Measurements from ENCODE around the gene COL17A1. TPM values are rescaled to one million over a fixed set of nuclear protein-coding genes. Genes with fewer than 3 reads are reported as not detected.

The COL17A1 gene
- total and polyA plus RNA-seq, 2 of the 13 experiments (the other 11 are each of a cell fraction or from before 2014, with no cell fraction given): 0.03 TPM; not detected in 1

DNA sequence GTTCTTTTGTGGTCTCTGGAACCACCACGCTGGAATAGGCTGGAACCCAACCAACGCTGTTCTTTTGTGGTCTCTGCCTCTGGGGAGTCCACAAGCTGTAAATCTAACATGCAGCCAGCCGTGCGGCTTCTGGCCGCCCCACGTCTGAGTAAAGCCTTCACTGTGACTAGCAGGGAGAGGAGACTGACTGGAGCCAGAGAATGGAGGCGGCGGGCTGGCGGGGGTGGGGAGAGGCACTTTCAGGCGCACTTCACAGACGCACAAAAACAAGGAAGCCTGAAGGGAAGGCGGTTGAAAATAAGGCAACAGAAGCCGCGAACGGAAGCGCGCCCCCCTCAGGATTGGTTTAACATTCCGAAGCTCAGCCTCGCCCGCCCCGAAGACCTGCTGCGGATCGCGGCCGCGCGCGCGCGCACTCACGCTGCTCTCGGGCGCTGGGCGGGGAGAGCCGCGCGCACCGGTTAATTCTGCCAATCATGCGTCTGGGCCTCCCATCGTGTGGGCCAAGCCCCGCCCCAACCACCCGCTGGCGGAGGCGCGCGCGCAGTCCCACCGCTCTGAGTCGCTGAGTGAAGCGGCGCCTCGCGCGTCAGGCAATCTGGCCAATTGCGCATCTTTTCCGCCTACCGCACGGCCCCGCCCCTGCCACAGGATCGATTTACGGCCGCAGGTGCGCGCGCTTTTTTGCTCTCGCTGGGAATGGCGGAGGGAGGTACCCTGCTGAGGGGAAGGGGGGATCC lies 36.0 kb upstream of the COL17A1 start, which contains the start of gene SFR1 (continued):
- TF ChIP-seq, protein P1, sequence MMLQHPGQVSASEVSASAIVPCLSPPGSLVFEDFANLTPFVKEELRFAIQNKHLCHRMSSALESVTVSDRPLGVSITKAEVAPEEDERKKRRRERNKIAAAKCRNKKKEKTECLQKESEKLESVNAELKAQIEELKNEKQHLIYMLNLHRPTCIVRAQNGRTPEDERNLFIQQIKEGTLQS (CRISPR knock-in tag; IDR thresholded peaks at IDR 0.05): no peak
- TF ChIP-seq, protein P2, sequence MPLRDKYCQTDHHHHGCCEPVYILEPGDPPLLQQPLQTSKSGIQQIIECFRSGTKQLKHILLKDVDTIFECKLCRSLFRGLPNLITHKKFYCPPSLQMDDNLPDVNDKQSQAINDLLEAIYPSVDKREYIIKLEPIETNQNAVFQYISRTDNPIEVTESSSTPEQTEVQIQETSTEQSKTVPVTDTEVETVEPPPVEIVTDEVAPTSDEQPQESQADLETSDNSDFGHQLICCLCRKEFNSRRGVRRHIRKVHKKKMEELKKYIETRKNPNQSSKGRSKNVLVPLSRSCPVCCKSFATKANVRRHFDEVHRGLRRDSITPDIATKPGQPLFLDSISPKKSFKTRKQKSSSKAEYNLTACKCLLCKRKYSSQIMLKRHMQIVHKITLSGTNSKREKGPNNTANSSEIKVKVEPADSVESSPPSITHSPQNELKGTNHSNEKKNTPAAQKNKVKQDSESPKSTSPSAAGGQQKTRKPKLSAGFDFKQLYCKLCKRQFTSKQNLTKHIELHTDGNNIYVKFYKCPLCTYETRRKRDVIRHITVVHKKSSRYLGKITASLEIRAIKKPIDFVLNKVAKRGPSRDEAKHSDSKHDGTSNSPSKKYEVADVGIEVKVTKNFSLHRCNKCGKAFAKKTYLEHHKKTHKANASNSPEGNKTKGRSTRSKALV (CRISPR knock-in tag; IDR thresholded peaks at IDR 0.05): no peak
- TF ChIP-seq MIER3 (CRISPR knock-in tag; IDR thresholded peaks at IDR 0.05; ENCODE audit: borderline replicate concordance) (peak; percentile 66; the same call in 1 of the 2 replicates), POLR2A (IDR thresholded peaks at IDR 0.05; ENCODE audit: insufficient read depth in 1 of 2, low read depth in 2 of 2, low read length in 2 of 2) (peak; percentile 71 to 92), GATA4 (IDR thresholded peaks at IDR 0.05; ENCODE audit: borderline replicate concordance, low read depth) (0 out of 2 replicates have a peak, but pooled peaks have one; percentile 57), ZNF615 (CRISPR knock-in tag; IDR thresholded peaks at IDR 0.05; ENCODE audit: borderline replicate concordance) (no peak), HDAC6 (IDR thresholded peaks at IDR 0.05; ENCODE audit: low read depth, low read length) (no peak), ZNF337 (CRISPR knock-in tag; IDR thresholded peaks at IDR 0.05; ENCODE audit: borderline replicate concordance, low read depth) (no peak), ARNT2 (CRISPR knock-in tag; IDR thresholded peaks at IDR 0.05; ENCODE audit: low read depth) (peak; percentile 86), ZNF205 (CRISPR knock-in tag; IDR thresholded peaks at IDR 0.05) (no peak), KLF15 (CRISPR knock-in tag; IDR thresholded peaks at IDR 0.05; ENCODE audit: borderline replicate concordance) (no peak), MAFG (CRISPR knock-in tag; IDR thresholded peaks at IDR 0.05) (no peak), SAFB2 (CRISPR knock-in tag; IDR thresholded peaks at IDR 0.05; ENCODE audit: borderline replicate concordance, low read depth) (peak; percentile 74; the same call in 1 of the 2 replicates), ZNF333 (CRISPR knock-in tag; IDR thresholded peaks at IDR 0.05; ENCODE audit: borderline replicate concordance) (0 out of 2 replicates have a peak, but pooled peaks have one; percentile 30)
- TF ChIP-seq, protein P3, sequence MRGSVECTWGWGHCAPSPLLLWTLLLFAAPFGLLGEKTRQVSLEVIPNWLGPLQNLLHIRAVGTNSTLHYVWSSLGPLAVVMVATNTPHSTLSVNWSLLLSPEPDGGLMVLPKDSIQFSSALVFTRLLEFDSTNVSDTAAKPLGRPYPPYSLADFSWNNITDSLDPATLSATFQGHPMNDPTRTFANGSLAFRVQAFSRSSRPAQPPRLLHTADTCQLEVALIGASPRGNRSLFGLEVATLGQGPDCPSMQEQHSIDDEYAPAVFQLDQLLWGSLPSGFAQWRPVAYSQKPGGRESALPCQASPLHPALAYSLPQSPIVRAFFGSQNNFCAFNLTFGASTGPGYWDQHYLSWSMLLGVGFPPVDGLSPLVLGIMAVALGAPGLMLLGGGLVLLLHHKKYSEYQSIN (CRISPR knock-in tag; IDR thresholded peaks at IDR 0.05; ENCODE audit: borderline replicate concordance): no peak
- TF ChIP-seq, protein P4, sequence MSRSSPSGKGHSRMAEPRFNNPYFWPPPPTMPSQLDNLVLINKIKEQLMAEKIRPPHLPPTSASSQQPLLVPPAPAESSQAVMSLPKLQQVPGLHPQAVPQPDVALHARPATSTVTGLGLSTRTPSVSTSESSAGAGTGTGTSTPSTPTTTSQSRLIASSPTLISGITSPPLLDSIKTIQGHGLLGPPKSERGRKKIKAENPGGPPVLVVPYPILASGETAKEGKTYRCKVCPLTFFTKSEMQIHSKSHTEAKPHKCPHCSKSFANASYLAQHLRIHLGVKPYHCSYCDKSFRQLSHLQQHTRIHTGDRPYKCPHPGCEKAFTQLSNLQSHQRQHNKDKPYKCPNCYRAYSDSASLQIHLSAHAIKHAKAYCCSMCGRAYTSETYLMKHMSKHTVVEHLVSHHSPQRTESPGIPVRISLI (CRISPR knock-in tag; IDR thresholded peaks at IDR 0.05; ENCODE audit: borderline replicate concordance): no peak
- TF ChIP-seq, protein P5, sequence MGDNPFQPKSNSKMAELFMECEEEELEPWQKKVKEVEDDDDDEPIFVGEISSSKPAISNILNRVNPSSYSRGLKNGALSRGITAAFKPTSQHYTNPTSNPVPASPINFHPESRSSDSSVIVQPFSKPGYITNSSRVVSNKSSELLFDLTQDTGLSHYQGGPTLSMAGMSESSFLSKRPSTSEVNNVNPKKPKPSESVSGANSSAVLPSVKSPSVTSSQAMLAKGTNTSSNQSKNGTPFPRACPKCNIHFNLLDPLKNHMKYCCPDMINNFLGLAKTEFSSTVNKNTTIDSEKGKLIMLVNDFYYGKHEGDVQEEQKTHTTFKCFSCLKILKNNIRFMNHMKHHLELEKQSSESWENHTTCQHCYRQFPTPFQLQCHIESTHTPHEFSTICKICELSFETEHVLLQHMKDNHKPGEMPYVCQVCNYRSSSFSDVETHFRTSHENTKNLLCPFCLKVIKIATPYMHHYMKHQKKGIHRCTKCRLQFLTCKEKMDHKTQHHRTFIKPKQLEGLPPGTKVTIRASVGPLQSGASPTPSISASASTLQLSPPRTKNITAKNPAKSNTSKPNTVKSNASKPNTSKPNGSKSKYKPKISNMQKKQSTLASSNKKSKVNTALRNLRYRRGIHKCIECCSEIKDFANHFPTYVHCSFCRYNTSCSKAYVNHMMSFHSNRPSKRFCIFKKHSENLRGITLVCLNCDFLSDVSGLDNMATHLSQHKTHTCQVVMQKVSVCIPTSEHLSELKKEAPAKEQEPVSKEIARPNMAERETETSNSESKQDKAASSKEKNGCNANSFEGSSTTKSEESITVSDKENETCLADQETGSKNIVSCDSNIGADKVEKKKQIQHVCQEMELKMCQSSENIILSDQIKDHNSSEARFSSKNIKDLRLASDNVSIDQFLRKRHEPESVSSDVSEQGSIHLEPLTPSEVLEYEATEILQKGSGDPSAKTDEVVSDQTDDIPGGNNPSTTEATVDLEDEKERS (CRISPR knock-in tag; IDR thresholded peaks at IDR 0.05): no peak
- TF ChIP-seq, protein P6, sequence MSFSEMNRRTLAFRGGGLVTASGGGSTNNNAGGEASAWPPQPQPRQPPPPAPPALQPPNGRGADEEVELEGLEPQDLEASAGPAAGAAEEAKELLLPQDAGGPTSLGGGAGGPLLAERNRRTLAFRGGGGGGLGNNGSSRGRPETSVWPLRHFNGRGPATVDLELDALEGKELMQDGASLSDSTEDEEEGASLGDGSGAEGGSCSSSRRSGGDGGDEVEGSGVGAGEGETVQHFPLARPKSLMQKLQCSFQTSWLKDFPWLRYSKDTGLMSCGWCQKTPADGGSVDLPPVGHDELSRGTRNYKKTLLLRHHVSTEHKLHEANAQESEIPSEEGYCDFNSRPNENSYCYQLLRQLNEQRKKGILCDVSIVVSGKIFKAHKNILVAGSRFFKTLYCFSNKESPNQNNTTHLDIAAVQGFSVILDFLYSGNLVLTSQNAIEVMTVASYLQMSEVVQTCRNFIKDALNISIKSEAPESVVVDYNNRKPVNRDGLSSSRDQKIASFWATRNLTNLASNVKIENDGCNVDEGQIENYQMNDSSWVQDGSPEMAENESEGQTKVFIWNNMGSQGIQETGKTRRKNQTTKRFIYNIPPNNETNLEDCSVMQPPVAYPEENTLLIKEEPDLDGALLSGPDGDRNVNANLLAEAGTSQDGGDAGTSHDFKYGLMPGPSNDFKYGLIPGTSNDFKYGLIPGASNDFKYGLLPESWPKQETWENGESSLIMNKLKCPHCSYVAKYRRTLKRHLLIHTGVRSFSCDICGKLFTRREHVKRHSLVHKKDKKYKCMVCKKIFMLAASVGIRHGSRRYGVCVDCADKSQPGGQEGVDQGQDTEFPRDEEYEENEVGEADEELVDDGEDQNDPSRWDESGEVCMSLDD (CRISPR knock-in tag; IDR thresholded peaks at IDR 0.05; ENCODE audit: borderline replicate concordance): no peak
